ENCODE results near the gene IPO9.
"Not testable (repeated sequence)": the region's sequence is repeated elsewhere in the genome, so short reads cannot be mapped to it uniquely, and the experiment has no call there.

DNA sequence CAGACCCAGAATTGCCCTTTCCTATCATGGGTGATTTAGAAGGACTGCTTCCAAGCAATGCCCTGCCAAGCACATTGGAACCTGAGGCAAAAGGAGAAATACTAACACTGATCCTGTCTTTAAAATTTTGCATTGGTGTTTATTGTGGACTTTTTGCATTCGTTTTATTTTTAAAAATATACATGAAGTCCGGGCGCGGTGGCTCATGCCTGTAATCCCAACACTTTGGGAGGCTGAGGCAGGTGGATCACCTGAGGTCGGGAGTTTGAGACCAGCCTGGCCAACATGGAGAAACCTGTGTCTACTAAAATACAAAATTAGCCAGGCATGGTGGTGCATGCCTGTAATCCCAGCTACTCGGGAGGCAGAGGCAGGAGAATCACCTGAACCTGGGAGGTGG lies 72.1 kb downstream of the IPO9 start:
- TF ChIP-seq POLR2A (IDR thresholded peaks at IDR 0.05), result not testable (repeated sequence)
- TF ChIP-seq, protein P1, sequence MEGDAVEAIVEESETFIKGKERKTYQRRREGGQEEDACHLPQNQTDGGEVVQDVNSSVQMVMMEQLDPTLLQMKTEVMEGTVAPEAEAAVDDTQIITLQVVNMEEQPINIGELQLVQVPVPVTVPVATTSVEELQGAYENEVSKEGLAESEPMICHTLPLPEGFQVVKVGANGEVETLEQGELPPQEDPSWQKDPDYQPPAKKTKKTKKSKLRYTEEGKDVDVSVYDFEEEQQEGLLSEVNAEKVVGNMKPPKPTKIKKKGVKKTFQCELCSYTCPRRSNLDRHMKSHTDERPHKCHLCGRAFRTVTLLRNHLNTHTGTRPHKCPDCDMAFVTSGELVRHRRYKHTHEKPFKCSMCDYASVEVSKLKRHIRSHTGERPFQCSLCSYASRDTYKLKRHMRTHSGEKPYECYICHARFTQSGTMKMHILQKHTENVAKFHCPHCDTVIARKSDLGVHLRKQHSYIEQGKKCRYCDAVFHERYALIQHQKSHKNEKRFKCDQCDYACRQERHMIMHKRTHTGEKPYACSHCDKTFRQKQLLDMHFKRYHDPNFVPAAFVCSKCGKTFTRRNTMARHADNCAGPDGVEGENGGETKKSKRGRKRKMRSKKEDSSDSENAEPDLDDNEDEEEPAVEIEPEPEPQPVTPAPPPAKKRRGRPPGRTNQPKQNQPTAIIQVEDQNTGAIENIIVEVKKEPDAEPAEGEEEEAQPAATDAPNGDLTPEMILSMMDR (IDR thresholded peaks at IDR 0.05), result not testable (repeated sequence)

Data from esophagus squamous epithelium (tissue), 4 donors.